ENCODE measurements around the gene TCERG1L. TPM values are rescaled to one million over a fixed set of nuclear protein-coding genes. Genes with fewer than 3 reads are reported as not detected.

TCERG1L gene
- total and polyA plus RNA-seq, 4 donors: not detected

DNA sequence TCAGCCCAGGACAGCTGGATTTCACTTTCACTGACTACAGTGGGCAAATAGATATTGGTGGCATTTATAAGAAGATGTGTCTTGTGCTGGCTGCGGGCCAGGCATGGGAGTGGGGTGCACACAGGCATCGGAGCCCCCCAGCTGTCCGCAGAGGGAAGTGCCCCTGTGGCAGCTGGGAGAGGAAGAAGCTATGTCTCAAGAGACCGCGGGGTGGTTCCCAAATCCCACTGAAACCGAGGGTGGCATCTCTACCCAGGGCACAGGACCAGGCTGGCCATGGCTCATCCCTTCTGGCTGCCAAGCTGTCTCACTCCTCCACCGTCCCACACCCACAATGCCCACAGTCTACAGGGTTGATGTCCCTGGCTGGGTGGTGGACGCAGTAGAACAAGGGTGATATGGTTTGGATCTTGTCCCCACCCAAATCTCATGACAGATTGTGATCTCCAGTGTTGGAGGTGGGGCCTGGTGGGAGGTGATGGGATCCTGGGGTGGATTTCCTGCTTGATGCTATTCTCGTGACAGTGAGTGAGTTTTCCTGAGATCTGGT, 94.8 kb downstream of the TCERG1L start:
- WGBS, 2 donors: 82 to 84% methylated on average over 9 of the region's 9 CpGs
- ATAC-seq (ENCODE audit: low FRiP score) (no peak), DNase-seq (no peak)
- H3K36me3 ChIP-seq (ENCODE audit: control insufficient read depth in 1 of 2, insufficient read depth in 2 of 2, low read length in 1 of 2): no peaks in the 10 kb centered on the region
- H3K27ac ChIP-seq (ENCODE audit: low read depth in 1 of 2, low read length in 2 of 2): no peak overlapping the region
- no peaks in the 10 kb centered on the region for H3K4me1 ChIP-seq (ENCODE audit: control insufficient read depth in 1 of 2, insufficient read depth in 2 of 2, low read length in 2 of 2)
- H3K9me3 ChIP-seq (ENCODE audit: control insufficient read depth, low read length): no peaks in the 10 kb centered on the region
- no peaks in the 10 kb centered on the region for H3K27me3 ChIP-seq (ENCODE audit: control insufficient read depth in 1 of 2, insufficient read depth in 2 of 2, low read length in 1 of 2)
- H3K4me3 ChIP-seq (ENCODE audit: low read length in 2 of 2): no peak overlapping the region
- intact Hi-C loops (cut with DNase I): no loop called here

- DNase-seq (no peak), ATAC-seq (ENCODE audit: low FRiP score) (no peak)
- Histone ChIP-seq H3K4me1 (ENCODE audit: control insufficient read depth in 1 of 2, insufficient read depth in 2 of 2, low read length in 2 of 2) (no peaks in the 10 kb centered on the region), H3K27ac (ENCODE audit: low read depth in 1 of 2, low read length in 2 of 2) (no peak overlapping the region), H3K9me3 (ENCODE audit: control insufficient read depth, low read length) (no peaks in the 10 kb centered on the region), H3K4me3 (ENCODE audit: low read length in 2 of 2) (no peak overlapping the region), H3K36me3 (ENCODE audit: control insufficient read depth in 1 of 2, insufficient read depth in 2 of 2, low read length in 1 of 2) (no peaks in the 10 kb centered on the region), H3K27me3 (ENCODE audit: control insufficient read depth in 1 of 2, insufficient read depth in 2 of 2, low read length in 1 of 2) (no peaks in the 10 kb centered on the region)
- intact Hi-C loops (cut with DNase I): no loop called here
- WGBS, 2 donors: 88 to 91% methylated on average over 6 of the region's 6 CpGs
These were observed 95.7 kb downstream of the TCERG1L start for GRCh38 chr10:131215776-131216175.

GRCh38 chr10:131214521-131215244, 96.8 kb downstream of the TCERG1L start:
- intact Hi-C loops (cut with DNase I): no loop called here
- ATAC-seq (ENCODE audit: low FRiP score) (no peak), DNase-seq (no peak)
- H3K27me3 ChIP-seq (ENCODE audit: control insufficient read depth in 1 of 2, insufficient read depth in 2 of 2, low read length in 1 of 2): no peaks in the 10 kb centered on the region
- H3K9me3 ChIP-seq (ENCODE audit: control insufficient read depth, low read length): no peaks in the 10 kb centered on the region
- 87 to 90% methylated on average over 17 of the region's 17 CpGs for WGBS, 2 donors
- no peak overlapping the region for H3K4me3 ChIP-seq (ENCODE audit: low read length in 2 of 2)
- no peak overlapping the region for H3K27ac ChIP-seq (ENCODE audit: low read depth in 1 of 2, low read length in 2 of 2)
- H3K4me1 ChIP-seq (ENCODE audit: control insufficient read depth in 1 of 2, insufficient read depth in 2 of 2, low read length in 2 of 2): no peaks in the 10 kb centered on the region
- H3K36me3 ChIP-seq (ENCODE audit: control insufficient read depth in 1 of 2, insufficient read depth in 2 of 2, low read length in 1 of 2): no peaks in the 10 kb centered on the region

- DNase-seq: no peak
- H3K4me3 ChIP-seq (ENCODE audit: low read length in 2 of 2): no peak overlapping the region
- intact Hi-C loops (cut with DNase I): no loop called here
- H3K27ac ChIP-seq (ENCODE audit: low read depth in 1 of 2, low read length in 2 of 2): no peak overlapping the region
- H3K36me3 ChIP-seq (ENCODE audit: control insufficient read depth in 1 of 2, insufficient read depth in 2 of 2, low read length in 1 of 2): no peaks in the 10 kb centered on the region
- H3K27me3 ChIP-seq (ENCODE audit: control insufficient read depth in 1 of 2, insufficient read depth in 2 of 2, low read length in 1 of 2): no peaks in the 10 kb centered on the region
- no peaks in the 10 kb centered on the region for H3K4me1 ChIP-seq (ENCODE audit: control insufficient read depth in 1 of 2, insufficient read depth in 2 of 2, low read length in 2 of 2)
- 61 to 62% methylated on average over 9 of the region's 9 CpGs for WGBS, 2 donors
- H3K9me3 ChIP-seq (ENCODE audit: control insufficient read depth, low read length): no peaks in the 10 kb centered on the region
- ATAC-seq (ENCODE audit: low FRiP score): no peak
These were observed 97.6 kb downstream of the TCERG1L start for GRCh38 chr10:131213741-131214505.

- no peak overlapping the region for H3K27ac ChIP-seq (ENCODE audit: low read depth in 1 of 2, low read length in 2 of 2)
- DNase-seq (no peak), ATAC-seq (ENCODE audit: low FRiP score) (no peak)
- no peak overlapping the region for H3K4me3 ChIP-seq (ENCODE audit: low read length in 2 of 2)
- no peaks in the 10 kb centered on the region for H3K9me3 ChIP-seq (ENCODE audit: control insufficient read depth, low read length)
- no peaks in the 10 kb centered on the region for H3K36me3 ChIP-seq (ENCODE audit: control insufficient read depth in 1 of 2, insufficient read depth in 2 of 2, low read length in 1 of 2)
- no peaks in the 10 kb centered on the region for H3K27me3 ChIP-seq (ENCODE audit: control insufficient read depth in 1 of 2, insufficient read depth in 2 of 2, low read length in 1 of 2)
- intact Hi-C loops (cut with DNase I): no loop called here
- H3K4me1 ChIP-seq (ENCODE audit: control insufficient read depth in 1 of 2, insufficient read depth in 2 of 2, low read length in 2 of 2): no peaks in the 10 kb centered on the region
- 71 to 73% methylated on average over 5 of the region's 5 CpGs for WGBS, 2 donors
These were observed 98.7 kb downstream of the TCERG1L start for GRCh38 chr10:131212763-131213325.

- 88% methylated on average over 2 of the region's 2 CpGs for WGBS, 2 donors
- Histone ChIP-seq H3K27me3 (ENCODE audit: control insufficient read depth in 1 of 2, insufficient read depth in 2 of 2, low read length in 1 of 2) (no peaks in the 10 kb centered on the region), H3K9me3 (ENCODE audit: control insufficient read depth, low read length) (no peaks in the 10 kb centered on the region), H3K4me3 (ENCODE audit: low read length in 2 of 2) (no peak overlapping the region), H3K36me3 (ENCODE audit: control insufficient read depth in 1 of 2, insufficient read depth in 2 of 2, low read length in 1 of 2) (no peaks in the 10 kb centered on the region), H3K27ac (ENCODE audit: low read depth in 1 of 2, low read length in 2 of 2) (no peak overlapping the region), H3K4me1 (ENCODE audit: control insufficient read depth in 1 of 2, insufficient read depth in 2 of 2, low read length in 2 of 2) (no peaks in the 10 kb centered on the region)
- ATAC-seq (ENCODE audit: low FRiP score): no peak
- no peak for DNase-seq
- intact Hi-C loops (cut with DNase I): no loop called here
These were observed 99.4 kb downstream of the TCERG1L start for GRCh38 chr10:131211965-131212619.

GRCh38 chr10:131211559-131211958, 100.0 kb downstream of the TCERG1L start:
- H3K4me3 ChIP-seq (ENCODE audit: low read length in 2 of 2): no peak overlapping the region
- no peaks in the 10 kb centered on the region for H3K4me1 ChIP-seq (ENCODE audit: control insufficient read depth in 1 of 2, insufficient read depth in 2 of 2, low read length in 2 of 2)
- H3K36me3 ChIP-seq (ENCODE audit: control insufficient read depth in 1 of 2, insufficient read depth in 2 of 2, low read length in 1 of 2): no peaks in the 10 kb centered on the region
- DNase-seq (no peak), ATAC-seq (ENCODE audit: low FRiP score) (no peak)
- no peaks in the 10 kb centered on the region for H3K27me3 ChIP-seq (ENCODE audit: control insufficient read depth in 1 of 2, insufficient read depth in 2 of 2, low read length in 1 of 2)
- H3K9me3 ChIP-seq (ENCODE audit: control insufficient read depth, low read length): no peaks in the 10 kb centered on the region
- 68 to 71% methylated on average over 9 of the region's 9 CpGs for WGBS, 2 donors
- intact Hi-C loops (cut with DNase I): no loop called here
- no peak overlapping the region for H3K27ac ChIP-seq (ENCODE audit: low read depth in 1 of 2, low read length in 2 of 2)

- 77% methylated on average over 10 of the region's 10 CpGs for WGBS, 2 donors
- DNase-seq: no peak
These were observed 100.4 kb downstream of the TCERG1L start for GRCh38 chr10:131211146-131211545.

More at GRCh38 chr10:131211146-131211545, 100.4 kb downstream of the TCERG1L start:
- Histone ChIP-seq H3K9me3 (ENCODE audit: control insufficient read depth, low read length) (no peaks in the 10 kb centered on the region), H3K27me3 (ENCODE audit: control insufficient read depth in 1 of 2, insufficient read depth in 2 of 2, low read length in 1 of 2) (no peaks in the 10 kb centered on the region), H3K4me1 (ENCODE audit: control insufficient read depth in 1 of 2, insufficient read depth in 2 of 2, low read length in 2 of 2) (no peaks in the 10 kb centered on the region), H3K4me3 (ENCODE audit: low read length in 2 of 2) (no peak overlapping the region), H3K27ac (ENCODE audit: low read depth in 1 of 2, low read length in 2 of 2) (no peak overlapping the region), H3K36me3 (ENCODE audit: control insufficient read depth in 1 of 2, insufficient read depth in 2 of 2, low read length in 1 of 2) (no peaks in the 10 kb centered on the region)
- intact Hi-C loops (cut with DNase I): no loop called here
- ATAC-seq (ENCODE audit: low FRiP score): no peak
